CD14-positive monocyte (primary cell): ENCODE measurements around the gene TMEM232. TPM values are rescaled to one million over a fixed set of nuclear protein-coding genes. Genes with fewer than 3 reads are reported as not detected.

Experiments used
- DNase-seq, 3 donors: peaks; one replicate each; pipeline ENCODE4 v3.0.0-alpha.2; 2011 to 2022
- H2AFZ ChIP-seq: 2 replicates; pipeline ENCODE4 v1.6.0; 2012; ENCODE audit warnings: mild to moderate bottlenecking, low read depth, low read length, inconsistent platforms; ENCODE audit not compliant: insufficient read depth, poor library complexity, severe bottlenecking
- H3K27ac ChIP-seq, 2 donors: 1 replicate in 1 of 2; 2 replicates in 1 of 2; pipeline ENCODE4 v1.5.1; 2012 to 2013; ENCODE audit warnings: low read length in 2 of 2, control low read depth in 1 of 2, inconsistent platforms in 1 of 2, low read depth in 1 of 2, mild to moderate bottlenecking in 1 of 2
- H3K27me3 ChIP-seq, 2 donors: one replicate each; pipeline versions ENCODE4 v1.6.0 to v1.6.1; 2011 to 2013; ENCODE audit warnings: low read length in 2 of 2; ENCODE audit not compliant: control insufficient read depth in 2 of 2, insufficient read depth in 2 of 2
- H3K36me3 ChIP-seq, 2 donors: replicated peaks in 1 of 2; 1 replicate in 1 of 2; 2 replicates in 1 of 2; pipeline versions ENCODE4 v1.5.1 to v1.6.1; 2012 to 2013; ENCODE audit warnings: low read length in 2 of 2, control low read depth in 1 of 2, inconsistent platforms in 1 of 2, mild to moderate bottlenecking in 1 of 2; ENCODE audit not compliant: insufficient read depth in 2 of 2, control insufficient read depth in 1 of 2
- H3K4me1 ChIP-seq, 2 donors: 1 replicate in 1 of 2; 2 replicates in 1 of 2; pipeline versions ENCODE4 v1.5.1 to v1.6.1; 2012 to 2013; ENCODE audit warnings: low read length in 2 of 2, control low read depth in 1 of 2, inconsistent platforms in 1 of 2, mild to moderate bottlenecking in 1 of 2, moderate library complexity in 1 of 2; ENCODE audit not compliant: insufficient read depth in 2 of 2, control insufficient read depth in 1 of 2
- H3K4me2 ChIP-seq: replicated peaks from 2 replicates; pipeline ENCODE3; 2012; ENCODE audit warnings: low read length, moderate library complexity, mild to moderate bottlenecking; ENCODE audit not compliant: poor library complexity, severe bottlenecking; ENCODE audit errors: extremely low read depth
- H3K4me3 ChIP-seq, 3 experiments: fragments of 200-600 bp in 1 of 3; sonication (generic) in 1 of 3; replicated peaks in 1 of 3; 1 replicate in 2 of 3; 2 replicates in 1 of 3; pipeline ENCODE4 v1.5.1; 2011 to 2013; ENCODE audit warnings: low read length in 3 of 3, mild to moderate bottlenecking in 3 of 3, control low read depth in 2 of 3, low read depth in 2 of 3, inconsistent platforms in 1 of 3, moderate library complexity in 1 of 3
- H3K79me2 ChIP-seq: 2 replicates; pipeline ENCODE4 v1.6.0; 2012; ENCODE audit warnings: mild to moderate bottlenecking, control low read depth, inconsistent platforms, low read length, moderate library complexity; ENCODE audit not compliant: insufficient read depth
- H3K9ac ChIP-seq: 2 replicates; pipeline ENCODE4 v1.6.0; 2017; ENCODE audit warnings: low read length, mild to moderate bottlenecking; ENCODE audit not compliant: insufficient read depth, poor library complexity, severe bottlenecking
- H3K9me3 ChIP-seq, 2 donors: replicated peaks in 1 of 2; 1 replicate in 1 of 2; 2 replicates in 1 of 2; pipeline versions ENCODE4 v1.5.1 to v1.6.1; 2012 to 2013; ENCODE audit warnings: low read length in 2 of 2, control low read depth in 1 of 2; ENCODE audit not compliant: control insufficient read depth in 1 of 2, insufficient read depth in 1 of 2
- H4K20me1 ChIP-seq: 2 replicates; pipeline ENCODE4 v1.6.0; 2012; ENCODE audit warnings: mild to moderate bottlenecking, low read length, control low read depth, moderate library complexity; ENCODE audit not compliant: insufficient read depth
- H3K27ac Mint-ChIP-seq, 7 donors: one replicate each; pipeline ENCODE4 v1.8.0; 2020; ENCODE audit warnings: mild to moderate bottlenecking in 7 of 7, mixed read lengths in 7 of 7, moderate library complexity in 6 of 7, inconsistent platforms in 2 of 7
- H3K27me3 Mint-ChIP-seq, 3 donors: one replicate each; pipeline ENCODE4 v1.8.0; 2021 to 2022; ENCODE audit warnings: low read depth in 3 of 3, mild to moderate bottlenecking in 3 of 3, mixed read lengths in 3 of 3, moderate library complexity in 3 of 3, inconsistent platforms in 1 of 3
- H3K36me3 Mint-ChIP-seq, 2 donors: one replicate each; pipeline ENCODE4 v1.8.0; 2020; ENCODE audit warnings: mixed read lengths in 2 of 2, inconsistent platforms in 1 of 2, mild to moderate bottlenecking in 1 of 2
- H3K4me1 Mint-ChIP-seq: one replicate; pipeline ENCODE4 v1.8.0; 2020; ENCODE audit warnings: mild to moderate bottlenecking, mixed read lengths
- H3K4me3 Mint-ChIP-seq, 2 donors: one replicate each; pipeline ENCODE4 v1.8.0; 2020; ENCODE audit warnings: mild to moderate bottlenecking in 2 of 2, mixed read lengths in 2 of 2, moderate library complexity in 1 of 2
- H3K9me3 Mint-ChIP-seq, 7 donors: one replicate each; pipeline ENCODE4 v1.8.0; 2020 to 2022; ENCODE audit warnings: mixed read lengths in 7 of 7, mild to moderate bottlenecking in 6 of 7, moderate library complexity in 6 of 7, inconsistent platforms in 2 of 7
- CTCF ChIP-seq: fragments of 200-600 bp; IDR thresholded peaks from one replicate; pipeline ENCODE4 v1.8.0; 2022; ENCODE audit warnings: antibody characterized with exemption, mild to moderate bottlenecking
- WGBS: methylation state at CpG from one replicate; pipeline ENCODE4 v1.1.5; 2013; ENCODE audit warnings: missing lambda C conversion rate; ENCODE audit not compliant: insufficient coverage; 5-methylcytosine and 5-hydroxymethylcytosine counted together
- intact Hi-C, 2 donors: fragments of 100-400 bp; cut with micrococcal nuclease; formaldehyde crosslinking; loops; one replicate each; pipeline versions ENCODE4 v1.15.0 to v1.15.1; 2023
- polyA plus RNA-seq, 3 donors: library from polyadenylated mRNA; depleted of rRNA in 1 of 3; unstranded in 2 of 3; stranded (reverse) in 1 of 3; fragments of 300-500 nt in 2 of 3; fragments of >200 nt in 1 of 3; fragmentation: Illumina TruSeq in 2 of 3; gene quantifications; 1 replicate in 2 of 3; 2 replicates in 1 of 3; pipeline ENCODE4 v1.2.3, GENCODE V29; 2012 to 2021

Gene TMEM232
- polyA plus RNA-seq, 3 donors, result 0.04 to 1.4 (median 0.59) TPM

- no peaks in the 10 kb centered on the region for H3K36me3 Mint-ChIP-seq
- Histone ChIP-seq H3K4me2 (no peak overlapping the region), H3K79me2 (no peaks in the 10 kb centered on the region), H3K9me3 (no peaks in the 10 kb centered on the region), H3K36me3 (no peaks in the 10 kb centered on the region), H3K9ac (no peak overlapping the region), H3K27me3 (no peaks in the 10 kb centered on the region), H2AFZ (no peak overlapping the region), H3K4me3 (no peak overlapping the region), H3K27ac (no peak overlapping the region), H3K4me1 (no peaks in the 10 kb centered on the region), H4K20me1 (no peaks in the 10 kb centered on the region)
- no peak overlapping the region for H3K4me3 Mint-ChIP-seq
- intact Hi-C loops, result no loop called here
- no peaks in the 10 kb centered on the region for H3K4me1 Mint-ChIP-seq
- no peak for DNase-seq
- peaks cover 0 to 5% (median 2%) of the 10 kb centered on the region in 7 donors for H3K9me3 Mint-ChIP-seq
- H3K27me3 Mint-ChIP-seq, result peaks cover 0 to 3% (median under 1%) of the 10 kb centered on the region in 3 donors
- no peak overlapping the region for H3K27ac Mint-ChIP-seq
- no peak for TF ChIP-seq CTCF
Observed at GRCh38 chr5:110431603-110432002, 294.9 kb downstream of the TMEM232 start.

GRCh38 chr5:110414360-110414759, 312.1 kb downstream of the TMEM232 start:
- Mint-ChIP-seq H3K4me1 (no peaks in the 10 kb centered on the region), H3K4me3 (no peak overlapping the region), H3K27ac (no peak overlapping the region), H3K27me3 (peaks cover 0 to 3% (median 2%) of the 10 kb centered on the region in 3 donors), H3K36me3 (no peaks in the 10 kb centered on the region), H3K9me3 (no peaks in the 10 kb centered on the region)
- no peak overlapping the region for H3K27ac ChIP-seq
- H3K79me2 ChIP-seq, result no peaks in the 10 kb centered on the region
- no peak overlapping the region for H3K4me3 ChIP-seq
- intact Hi-C loops, result no loop called here
- TF ChIP-seq CTCF, result no peak
- no peaks in the 10 kb centered on the region for H4K20me1 ChIP-seq
- DNase-seq, result no peak
- WGBS, result no CpG with 5 or more reads among the region's 2 CpGs
- H3K9me3 ChIP-seq, result no peaks in the 10 kb centered on the region
- H3K27me3 ChIP-seq, result no peaks in the 10 kb centered on the region
- no peaks in the 10 kb centered on the region for H3K4me1 ChIP-seq
- H3K9ac ChIP-seq, result no peak overlapping the region
- H3K4me2 ChIP-seq, result no peak overlapping the region
- H3K36me3 ChIP-seq, result no peaks in the 10 kb centered on the region
- H2AFZ ChIP-seq, result no peak overlapping the region
